ENCODE data around the gene CWF19L1. TPM values are rescaled to one million over a fixed set of nuclear protein-coding genes. Genes with fewer than 3 reads are reported as not detected.
"Not testable (repeated sequence)": the region's sequence is repeated elsewhere in the genome, so short reads cannot be mapped to it uniquely, and the experiment has no call there.

Gene CWF19L1
- total RNA-seq, 1 experiment from 2014 or later, result 47.2 TPM

DNA sequence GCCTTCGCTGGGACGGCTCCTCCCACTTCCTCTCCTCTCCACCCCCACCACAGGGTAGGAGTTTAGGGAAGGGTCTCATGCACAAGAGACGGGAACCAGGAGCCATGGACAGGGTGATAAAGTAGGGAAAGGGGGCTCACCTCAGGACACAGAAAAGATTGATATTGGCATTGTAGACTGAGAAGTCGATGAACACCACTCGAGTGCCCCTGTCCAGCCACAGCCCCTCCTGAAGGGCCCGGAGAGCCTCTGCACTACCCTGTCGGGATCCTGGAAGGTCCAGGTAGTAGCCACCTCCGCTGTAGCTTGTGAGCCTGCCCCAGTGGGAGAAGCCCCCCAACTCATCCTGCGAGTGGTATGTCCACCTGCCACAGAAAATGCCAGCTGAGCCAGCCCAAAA lies 29.8 kb upstream of the CWF19L1 start:
- Histone ChIP-seq H3K9me3 (ENCODE audit: low read length) (no peaks in the 10 kb centered on the region), H3K9me2 (replicated peaks; ENCODE audit: insufficient read depth, low read length) (no peaks in the 10 kb centered on the region), H3K4me3 (ENCODE audit: low read length) (no peak overlapping the region), H3K27me3 (ENCODE audit: low read length) (no peaks in the 10 kb centered on the region), H3K4me1 (ENCODE audit: low read length) (peaks cover 23% of the 10 kb centered on the region), H3K36me3 (ENCODE audit: insufficient read depth, low read length) (no peaks in the 10 kb centered on the region), H3K9ac (ENCODE audit: low read length) (no peak overlapping the region), H3K27ac (ENCODE audit: low read length) (no peak overlapping the region), H2AFZ (ENCODE audit: low read length) (no peak overlapping the region), H3K79me2 (ENCODE audit: low read length) (no peaks in the 10 kb centered on the region), H3K4me2 (ENCODE audit: low read depth, low read length, poor library complexity, severe bottlenecking) (peak overlapping the region; percentile 48), H4K20me1 (ENCODE audit: insufficient read depth, low read depth, low read length) (no peaks in the 10 kb centered on the region)
- no peak for DNase-seq

DNA sequence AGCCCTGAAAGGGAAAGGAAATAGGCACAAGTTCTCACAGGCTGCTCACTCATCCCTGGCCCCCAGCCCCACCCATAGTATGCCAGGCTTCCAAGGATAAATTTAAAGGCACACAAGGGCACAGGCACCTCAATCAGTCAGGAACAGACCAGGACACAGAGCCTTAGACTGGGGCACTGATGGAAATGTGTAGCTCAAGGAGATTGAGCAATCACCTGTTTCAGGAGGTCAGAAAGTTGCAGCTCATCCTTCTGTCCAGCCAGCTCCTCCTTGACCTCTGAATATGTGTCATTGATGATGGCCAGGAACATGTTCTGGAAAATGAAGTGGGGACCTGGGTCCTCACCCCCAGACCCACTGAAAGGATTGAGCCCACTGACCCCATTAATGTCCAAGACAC lies 25.6 kb upstream of the CWF19L1 start:
- H4K20me1 ChIP-seq (ENCODE audit: insufficient read depth, low read depth, low read length), result no peaks in the 10 kb centered on the region
- no peak overlapping the region for H2AFZ ChIP-seq (ENCODE audit: low read length)
- no peak overlapping the region for H3K4me3 ChIP-seq (ENCODE audit: low read length)
- H3K27ac ChIP-seq (ENCODE audit: low read length), result no peak overlapping the region
- no peaks in the 10 kb centered on the region for H3K9me2 ChIP-seq (replicated peaks; ENCODE audit: insufficient read depth, low read length)
- H3K27me3 ChIP-seq (ENCODE audit: low read length), result no peaks in the 10 kb centered on the region
- no peak for DNase-seq
- H3K4me2 ChIP-seq (ENCODE audit: low read depth, low read length, poor library complexity, severe bottlenecking), result no peak overlapping the region
- no peaks in the 10 kb centered on the region for H3K9me3 ChIP-seq (ENCODE audit: low read length)
- no peaks in the 10 kb centered on the region for H3K36me3 ChIP-seq (ENCODE audit: insufficient read depth, low read length)
- H3K9ac ChIP-seq (ENCODE audit: low read length), result no peak overlapping the region
- H3K4me1 ChIP-seq (ENCODE audit: low read length), result peaks cover 19% of the 10 kb centered on the region
- H3K79me2 ChIP-seq (ENCODE audit: low read length), result no peaks in the 10 kb centered on the region

DNA sequence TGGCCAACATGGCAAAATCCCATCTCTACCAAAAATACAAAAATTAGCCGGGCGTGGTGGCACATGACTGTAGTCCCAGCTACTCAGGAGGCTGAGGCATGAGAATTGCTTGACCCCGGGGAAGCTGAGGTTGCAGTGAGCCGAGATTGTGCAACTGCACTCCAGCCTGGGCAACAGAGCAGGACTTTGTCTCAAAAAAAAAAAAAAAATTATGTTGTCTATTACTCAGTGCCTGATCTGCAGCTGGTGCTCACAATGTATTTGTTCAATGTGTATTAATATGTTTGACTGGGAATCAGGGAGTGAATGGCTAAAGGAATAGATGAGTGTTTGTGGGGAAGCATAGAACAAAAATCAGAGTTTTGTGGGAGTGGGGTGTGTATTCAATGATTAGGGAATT lies 24.9 kb upstream of the CWF19L1 start:
- not testable (repeated sequence) for H3K4me3 ChIP-seq (ENCODE audit: low read length); H3K9ac ChIP-seq (ENCODE audit: low read length); H3K27ac ChIP-seq (ENCODE audit: low read length); H4K20me1 ChIP-seq (ENCODE audit: insufficient read depth, low read depth, low read length); H3K4me2 ChIP-seq (ENCODE audit: low read depth, low read length, poor library complexity, severe bottlenecking); H2AFZ ChIP-seq (ENCODE audit: low read length); H3K36me3 ChIP-seq (ENCODE audit: insufficient read depth, low read length); H3K27me3 ChIP-seq (ENCODE audit: low read length); H3K9me3 ChIP-seq (ENCODE audit: low read length); H3K79me2 ChIP-seq (ENCODE audit: low read length); DNase-seq; H3K9me2 ChIP-seq (replicated peaks; ENCODE audit: insufficient read depth, low read length)
- peaks cover 12% of the 10 kb centered on the region for H3K4me1 ChIP-seq (ENCODE audit: low read length)

DNA sequence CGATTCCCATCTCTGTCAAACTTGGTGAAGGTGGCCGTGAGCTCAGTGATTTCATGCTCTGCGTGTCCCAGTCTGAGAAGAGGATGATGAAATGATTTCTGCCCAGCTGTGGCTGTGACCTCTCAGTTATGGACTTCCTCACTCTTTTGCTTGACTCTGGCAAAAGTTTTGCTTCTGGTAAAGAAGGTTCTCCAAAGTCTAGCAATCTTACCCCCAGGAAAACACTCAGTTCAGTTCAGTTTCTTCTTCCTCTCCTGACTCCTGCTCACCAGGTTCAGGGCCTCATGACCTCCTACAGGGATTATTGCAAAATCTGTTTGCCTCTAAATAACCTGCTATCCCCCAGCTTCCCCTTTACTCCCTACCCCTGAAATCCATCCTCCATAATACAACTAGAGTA lies 23.9 kb upstream of the CWF19L1 start:
- DNase-seq, result no peak
- H3K4me2 ChIP-seq (ENCODE audit: low read depth, low read length, poor library complexity, severe bottlenecking), result no peak overlapping the region
- H3K27me3 ChIP-seq (ENCODE audit: low read length), result no peaks in the 10 kb centered on the region
- H3K4me1 ChIP-seq (ENCODE audit: low read length), result peaks cover 9% of the 10 kb centered on the region
- no peak overlapping the region for H2AFZ ChIP-seq (ENCODE audit: low read length)
- H3K9me2 ChIP-seq (replicated peaks; ENCODE audit: insufficient read depth, low read length), result no peaks in the 10 kb centered on the region
- no peak overlapping the region for H3K4me3 ChIP-seq (ENCODE audit: low read length)
- H3K36me3 ChIP-seq (ENCODE audit: insufficient read depth, low read length), result no peaks in the 10 kb centered on the region
- peaks cover under 1% of the 10 kb centered on the region for H3K79me2 ChIP-seq (ENCODE audit: low read length)
- H3K9me3 ChIP-seq (ENCODE audit: low read length), result no peaks in the 10 kb centered on the region
- H3K27ac ChIP-seq (ENCODE audit: low read length), result no peak overlapping the region
- H4K20me1 ChIP-seq (ENCODE audit: insufficient read depth, low read depth, low read length), result no peaks in the 10 kb centered on the region
- no peak overlapping the region for H3K9ac ChIP-seq (ENCODE audit: low read length)

DNA sequence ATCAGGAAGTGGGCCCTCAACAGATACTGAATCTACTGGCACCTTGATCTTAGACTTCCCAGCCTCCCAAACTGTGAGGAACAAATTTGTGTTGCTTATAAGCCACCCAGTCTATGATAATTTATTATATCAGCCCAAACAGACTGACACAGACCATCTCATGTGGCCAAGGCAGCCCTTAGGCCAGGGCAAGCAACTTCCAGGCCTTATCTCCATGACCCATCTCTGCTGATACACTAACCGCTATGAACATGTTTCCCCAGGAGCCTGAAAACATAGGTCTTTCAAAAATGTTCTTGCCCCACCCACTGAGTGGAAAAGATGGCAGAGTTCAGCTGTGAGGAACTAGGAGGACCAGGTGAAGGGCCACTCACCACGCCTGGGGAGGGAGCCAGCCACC lies 22.2 kb upstream of the CWF19L1 start:
- DNase-seq, result no peak
- H3K4me2 ChIP-seq (ENCODE audit: low read depth, low read length, poor library complexity, severe bottlenecking), result no peak overlapping the region
- no peak overlapping the region for H3K9ac ChIP-seq (ENCODE audit: low read length)
- no peaks in the 10 kb centered on the region for H3K9me3 ChIP-seq (ENCODE audit: low read length)
- H3K4me3 ChIP-seq (ENCODE audit: low read length), result no peak overlapping the region
- peaks cover 15% of the 10 kb centered on the region for H3K4me1 ChIP-seq (ENCODE audit: low read length)
- no peak overlapping the region for H2AFZ ChIP-seq (ENCODE audit: low read length)
- no peaks in the 10 kb centered on the region for H3K27me3 ChIP-seq (ENCODE audit: low read length)
- H3K79me2 ChIP-seq (ENCODE audit: low read length), result peaks cover 18% of the 10 kb centered on the region
- no peaks in the 10 kb centered on the region for H4K20me1 ChIP-seq (ENCODE audit: insufficient read depth, low read depth, low read length)
- H3K9me2 ChIP-seq (replicated peaks; ENCODE audit: insufficient read depth, low read length), result no peaks in the 10 kb centered on the region
- no peak overlapping the region for H3K27ac ChIP-seq (ENCODE audit: low read length)
- no peaks in the 10 kb centered on the region for H3K36me3 ChIP-seq (ENCODE audit: insufficient read depth, low read length)

DNA sequence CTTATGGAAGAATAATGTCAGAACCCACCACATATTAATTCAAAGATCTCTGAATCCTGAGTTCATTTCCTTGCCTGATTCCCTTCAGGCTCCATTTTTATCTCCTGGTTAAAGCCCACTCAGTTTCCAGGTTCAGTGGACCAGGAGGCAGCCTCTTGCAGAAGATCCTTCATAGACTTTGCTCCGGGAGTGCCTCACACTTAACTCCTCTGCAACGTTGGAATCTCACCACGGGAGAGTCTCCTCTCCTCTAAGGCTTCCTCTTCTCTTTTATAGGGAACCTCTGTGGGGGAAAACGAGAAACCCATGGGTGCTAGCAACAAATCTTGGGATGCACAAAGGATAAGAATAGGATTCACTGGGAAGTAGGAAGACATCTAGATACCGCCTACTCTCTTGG lies 20.8 kb upstream of the CWF19L1 start:
- H2AFZ ChIP-seq (ENCODE audit: low read length), result no peak overlapping the region
- H3K27me3 ChIP-seq (ENCODE audit: low read length), result no peaks in the 10 kb centered on the region
- H3K9ac ChIP-seq (ENCODE audit: low read length), result no peak overlapping the region
- no peak for DNase-seq
- peaks cover 32% of the 10 kb centered on the region for H3K79me2 ChIP-seq (ENCODE audit: low read length)
- peaks cover 10% of the 10 kb centered on the region; the same call in 1 of the 2 replicates for H3K36me3 ChIP-seq (ENCODE audit: insufficient read depth, low read length)
- no peak overlapping the region for H3K4me3 ChIP-seq (ENCODE audit: low read length)
- H3K4me2 ChIP-seq (ENCODE audit: low read depth, low read length, poor library complexity, severe bottlenecking), result no peak overlapping the region
- H3K9me2 ChIP-seq (replicated peaks; ENCODE audit: insufficient read depth, low read length), result no peaks in the 10 kb centered on the region
- peaks cover 4% of the 10 kb centered on the region; the same call in 1 of the 2 replicates for H4K20me1 ChIP-seq (ENCODE audit: insufficient read depth, low read depth, low read length)
- peaks cover 26% of the 10 kb centered on the region for H3K4me1 ChIP-seq (ENCODE audit: low read length)
- no peak overlapping the region for H3K27ac ChIP-seq (ENCODE audit: low read length)
- H3K9me3 ChIP-seq (ENCODE audit: low read length), result no peaks in the 10 kb centered on the region

DNA sequence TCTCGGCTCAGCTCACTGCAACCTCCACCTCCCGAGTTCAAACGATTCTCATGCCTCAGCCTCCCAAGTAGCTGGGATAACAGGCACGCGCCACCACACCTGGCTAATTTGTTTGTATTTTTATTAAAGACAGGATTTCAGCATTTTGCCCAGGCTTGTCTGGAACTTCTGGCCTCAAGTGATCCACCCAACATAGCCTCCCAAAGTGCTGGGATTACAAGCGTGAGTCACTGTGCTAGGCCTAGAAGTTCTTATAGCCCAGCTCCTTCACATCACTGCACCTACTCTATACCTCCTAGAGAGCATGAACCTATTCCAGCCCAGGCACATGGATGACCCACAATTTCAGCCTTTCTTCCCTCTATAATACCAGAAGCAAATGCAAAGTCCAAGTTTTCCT lies 20.3 kb upstream of the CWF19L1 start:
- peaks cover 37% of the 10 kb centered on the region for H3K79me2 ChIP-seq (ENCODE audit: low read length)

DNA sequence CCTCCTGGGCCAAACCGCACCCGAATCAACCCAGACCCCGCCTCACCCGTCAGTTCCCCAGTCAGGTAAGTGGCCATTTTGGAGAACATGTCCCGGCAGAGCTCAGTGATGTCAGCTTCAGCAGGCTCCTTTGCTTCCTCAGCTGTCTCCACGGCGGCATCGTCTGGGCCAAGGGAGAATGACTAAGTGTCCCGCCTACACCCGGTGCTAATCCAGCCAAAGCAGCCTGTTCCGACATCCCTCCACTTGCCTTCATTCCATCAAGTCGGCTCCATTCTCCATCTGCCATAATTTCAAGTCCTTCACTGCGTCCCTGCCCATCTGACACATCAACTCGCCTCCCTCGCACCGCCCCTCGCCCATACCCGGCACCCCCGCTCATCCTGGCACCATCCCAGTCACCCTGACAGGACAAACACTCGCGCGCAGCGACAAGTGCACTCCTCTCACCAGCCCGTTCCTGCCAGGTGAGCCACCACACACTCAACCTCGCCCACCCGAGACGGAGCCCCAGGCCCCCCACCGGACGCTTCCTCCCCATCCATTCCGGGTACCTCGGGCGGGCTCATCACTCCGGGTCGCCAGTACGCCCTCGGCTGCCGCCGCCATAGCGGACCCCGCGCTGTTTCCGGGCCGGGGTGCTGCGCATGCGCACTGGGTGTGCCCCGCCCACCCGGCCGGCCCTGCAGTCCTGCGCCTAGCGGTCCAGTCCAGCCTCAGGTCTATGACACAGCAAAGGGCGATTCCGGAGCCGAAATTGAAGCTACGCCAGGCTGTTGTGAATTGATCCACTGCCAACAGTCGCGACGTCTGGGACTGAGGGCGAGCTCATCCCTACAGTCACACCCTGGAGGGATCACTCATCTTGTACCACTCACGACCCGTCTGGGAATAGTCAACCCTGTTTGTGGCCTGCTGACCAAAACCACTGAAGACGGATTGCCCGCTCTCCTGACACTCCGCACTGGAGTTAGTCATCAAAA lies 18.9 kb upstream of the CWF19L1 start, which contains the start of gene BLOC1S2:
Gene BLOC1S2 (minus strand): TSS at position 630 of the 983 bp plus-strand sequence. CDS start 21 bp downstream, at position 609.
- Histone ChIP-seq H3K27ac (ENCODE audit: low read length) (peak within 1 kb of the TSS; percentile 74), H3K4me1 (ENCODE audit: low read length) (peaks cover 29% of the 10 kb centered on the region), H3K4me3 (ENCODE audit: low read length) (peak within 1 kb of the TSS; percentile 97), H3K36me3 (ENCODE audit: insufficient read depth, low read length) (peaks cover 25% of the 10 kb centered on the region; the same call in 1 of the 2 replicates), H3K9ac (ENCODE audit: low read length) (peak within 1 kb of the TSS; percentile 94), H2AFZ (ENCODE audit: low read length) (peak within 1 kb of the TSS; percentile 95), H3K9me2 (replicated peaks; ENCODE audit: insufficient read depth, low read length) (no peaks in the 10 kb centered on the region), H4K20me1 (ENCODE audit: insufficient read depth, low read depth, low read length) (peaks cover 9% of the 10 kb centered on the region; the same call in 1 of the 2 replicates), H3K79me2 (ENCODE audit: low read length) (peaks cover 49% of the 10 kb centered on the region), H3K27me3 (ENCODE audit: low read length) (no peaks in the 10 kb centered on the region), H3K4me2 (ENCODE audit: low read depth, low read length, poor library complexity, severe bottlenecking) (peak within 1 kb of the TSS; percentile 83), H3K9me3 (ENCODE audit: low read length) (no peaks in the 10 kb centered on the region)
- DNase-seq, result peak; percentile 93

More for the DNA sequence above, 20.3 kb upstream of the CWF19L1 start:
- Histone ChIP-seq H3K4me1 (ENCODE audit: low read length) (peaks cover 29% of the 10 kb centered on the region), H3K27ac (ENCODE audit: low read length) (no peak overlapping the region), H3K36me3 (ENCODE audit: insufficient read depth, low read length) (peaks cover 14% of the 10 kb centered on the region; the same call in 1 of the 2 replicates), H3K9ac (ENCODE audit: low read length) (no peak overlapping the region), H3K27me3 (ENCODE audit: low read length) (no peaks in the 10 kb centered on the region), H3K9me2 (replicated peaks; ENCODE audit: insufficient read depth, low read length) (no peaks in the 10 kb centered on the region), H3K4me2 (ENCODE audit: low read depth, low read length, poor library complexity, severe bottlenecking) (no peak overlapping the region), H3K4me3 (ENCODE audit: low read length) (no peak overlapping the region), H2AFZ (ENCODE audit: low read length) (no peak overlapping the region), H3K9me3 (ENCODE audit: low read length) (no peaks in the 10 kb centered on the region), H4K20me1 (ENCODE audit: insufficient read depth, low read depth, low read length) (peaks cover 4% of the 10 kb centered on the region; the same call in 1 of the 2 replicates)
- DNase-seq, result no peak

All from Karpas-422 (cell line).